GM08714 (cell line): ENCODE measurements around the gene KHNYN.
"Not testable (repeated sequence)": the region's sequence is repeated elsewhere in the genome, so short reads cannot be mapped to it uniquely, and the experiment has no call there.

ENCODE experiments used
- H3K4me3 ChIP-seq: fragments of 200-500 bp; sonication (Bioruptor generic); 2 replicates; pipeline ENCODE4 v1.5.1; 2014; ENCODE audit warnings: mild to moderate bottlenecking, low read length, inconsistent platforms
- ZNF274 ChIP-seq: IDR thresholded peaks from 2 replicates; pipeline ENCODE4 v1.6.1; 2012; ENCODE audit warnings: mild to moderate bottlenecking, low read depth, low read length

The KHNYN gene

GRCh38 chr14:24443053-24443665 is 13.4 kb downstream of the KHNYN start:
- no peak for TF ChIP-seq ZNF274
- H3K4me3 ChIP-seq, result peak overlapping the region; percentile 96

- not testable (repeated sequence) for H3K4me3 ChIP-seq
Observed at GRCh38 chr14:24450828-24451227, 21.1 kb downstream of the KHNYN start.

- no peak for TF ChIP-seq ZNF274
Observed at GRCh38 chr14:24456980-24457379, 27.2 kb downstream of the KHNYN start.

GRCh38 chr14:24458736-24459135 is 29.0 kb downstream of the KHNYN start:
- no peak overlapping the region for H3K4me3 ChIP-seq
- TF ChIP-seq ZNF274, result no peak

More at GRCh38 chr14:24456980-24457379, 27.2 kb downstream of the KHNYN start:
- no peak overlapping the region for H3K4me3 ChIP-seq

- TF ChIP-seq ZNF274, result no peak
- H3K4me3 ChIP-seq, result no peak overlapping the region
Observed at GRCh38 chr14:24459331-24459730, 29.6 kb downstream of the KHNYN start.

GRCh38 chr14:24461336-24461735 is 31.6 kb downstream of the KHNYN start:
- H3K4me3 ChIP-seq, result no peak overlapping the region
- TF ChIP-seq ZNF274, result no peak

GRCh38 chr14:24463017-24463883 is 33.5 kb downstream of the KHNYN start:
- TF ChIP-seq ZNF274, result no peak
- H3K4me3 ChIP-seq, result no peak overlapping the region

GRCh38 chr14:24463884-24464785 is 34.4 kb downstream of the KHNYN start:
- TF ChIP-seq ZNF274, result no peak

GRCh38 chr14:24465368-24465767 is 35.6 kb downstream of the KHNYN start:
- no peak for TF ChIP-seq ZNF274
- no peak overlapping the region for H3K4me3 ChIP-seq

More at GRCh38 chr14:24463884-24464785, 34.4 kb downstream of the KHNYN start:
- H3K4me3 ChIP-seq, result no peak overlapping the region

GRCh38 chr14:24465805-24466204 is 36.1 kb downstream of the KHNYN start:
- H3K4me3 ChIP-seq, result no peak overlapping the region
- TF ChIP-seq ZNF274, result no peak

GRCh38 chr14:24470450-24470849 is 40.7 kb downstream of the KHNYN start:
- H3K4me3 ChIP-seq, result not testable (repeated sequence)

- no peak for TF ChIP-seq ZNF274
Observed at GRCh38 chr14:24473211-24473610, 43.5 kb downstream of the KHNYN start.

GRCh38 chr14:24475261-24475660 is 45.5 kb downstream of the KHNYN start:
- H3K4me3 ChIP-seq, result no peak overlapping the region
- no peak for TF ChIP-seq ZNF274

More at GRCh38 chr14:24473211-24473610, 43.5 kb downstream of the KHNYN start:
- H3K4me3 ChIP-seq, result no peak overlapping the region

- H3K4me3 ChIP-seq, result not testable (repeated sequence)
Observed at GRCh38 chr14:24479999-24480398, 50.2 kb downstream of the KHNYN start.
